H9 (cell line): Measurements from ENCODE around the gene BACE2. TPM values are rescaled to one million over a fixed set of nuclear protein-coding genes. Genes with fewer than 3 reads are reported as not detected.

Source experiments
- DNase-seq: peaks from one replicate; pipeline ENCODE4 v3.0.0-alpha.2; 2017
- H2AFZ ChIP-seq: one replicate; pipeline ENCODE4 v1.6.1; 2013; ENCODE audit warnings: mild to moderate bottlenecking, low read length, control low read depth, moderate library complexity
- H2AK5ac ChIP-seq: 2 replicates; pipeline ENCODE4 v1.6.1; 2013; ENCODE audit warnings: low read length, control low read depth, mixed read lengths; ENCODE audit not compliant: insufficient read length
- H2BK120ac ChIP-seq: one replicate; pipeline ENCODE4 v1.6.1; 2013; ENCODE audit warnings: low read depth, mild to moderate bottlenecking, low read length, control low read depth, inconsistent platforms; ENCODE audit not compliant: poor library complexity, severe bottlenecking
- H2BK12ac ChIP-seq: 2 replicates; pipeline ENCODE4 v1.6.1; 2013; ENCODE audit warnings: low read length, control low read depth, mixed read lengths, low read depth; ENCODE audit not compliant: insufficient read length
- H2BK15ac ChIP-seq: 2 replicates; pipeline ENCODE4 v1.6.1; 2013; ENCODE audit warnings: low read depth, low read length, control low read depth
- H2BK20ac ChIP-seq: one replicate; pipeline ENCODE4 v1.6.1; 2013; ENCODE audit warnings: low read depth, mild to moderate bottlenecking, low read length, control low read depth, inconsistent platforms; ENCODE audit not compliant: poor library complexity, severe bottlenecking
- H2BK5ac ChIP-seq: 2 replicates; pipeline ENCODE4 v1.6.1; 2013; ENCODE audit warnings: low read length, control low read depth, mixed read lengths; ENCODE audit not compliant: insufficient read length
- H3K14ac ChIP-seq: 2 replicates; pipeline ENCODE4 v1.6.1; 2013; ENCODE audit warnings: low read length, control low read depth; ENCODE audit not compliant: insufficient read depth
- H3K18ac ChIP-seq: 2 replicates; pipeline ENCODE4 v1.6.1; 2013; ENCODE audit warnings: low read depth, mild to moderate bottlenecking, mixed read lengths, low read length, control low read depth; ENCODE audit not compliant: insufficient read length
- H3K23ac ChIP-seq: 2 replicates; pipeline ENCODE4 v1.6.1; 2013; ENCODE audit warnings: low read length, control low read depth, mixed read lengths, low read depth; ENCODE audit not compliant: insufficient read length
- H3K23me2 ChIP-seq: 2 replicates; pipeline ENCODE4 v1.6.1; 2013; ENCODE audit warnings: low read depth, mild to moderate bottlenecking, mixed read lengths, low read length, control low read depth; ENCODE audit not compliant: insufficient read length, poor library complexity, severe bottlenecking
- H3K27ac ChIP-seq: 2 replicates; pipeline ENCODE4 v1.5.1; 2013; ENCODE audit warnings: low read length, control low read depth, mixed read lengths, low read depth; ENCODE audit not compliant: insufficient read length
- H3K27me3 ChIP-seq: 2 replicates; pipeline ENCODE4 v1.6.1; 2013; ENCODE audit warnings: low read length, control low read depth, inconsistent platforms; ENCODE audit not compliant: insufficient read depth
- H3K4ac ChIP-seq: 2 replicates; pipeline ENCODE4 v1.6.1; 2013; ENCODE audit warnings: low read depth, mild to moderate bottlenecking, control low read depth, inconsistent platforms, low read length, moderate library complexity
- H3K4me1 ChIP-seq: 2 replicates; pipeline ENCODE4 v1.6.1; 2013; ENCODE audit warnings: low read length, control low read depth, inconsistent platforms; ENCODE audit not compliant: insufficient read depth
- H3K4me2 ChIP-seq: 2 replicates; pipeline ENCODE4 v1.6.1; 2013; ENCODE audit warnings: low read length, control low read depth, mixed read lengths; ENCODE audit not compliant: insufficient read length, insufficient read depth
- H3K56ac ChIP-seq: 2 replicates; pipeline ENCODE4 v1.6.1; 2013; ENCODE audit warnings: low read depth, mild to moderate bottlenecking, mixed read lengths, low read length, control low read depth; ENCODE audit not compliant: insufficient read length
- H3K79me1 ChIP-seq: 2 replicates; pipeline ENCODE4 v1.6.1; 2013; ENCODE audit warnings: low read depth, mild to moderate bottlenecking, moderate library complexity, low read length, control low read depth, inconsistent platforms; ENCODE audit not compliant: insufficient read depth, poor library complexity, severe bottlenecking
- H3K79me2 ChIP-seq: 2 replicates; pipeline ENCODE4 v1.6.1; 2013; ENCODE audit warnings: low read length, control low read depth, inconsistent platforms; ENCODE audit not compliant: insufficient read depth
- H3K9ac ChIP-seq: 2 replicates; pipeline ENCODE4 v1.6.1; 2013; ENCODE audit warnings: low read length, control low read depth, mixed read lengths; ENCODE audit not compliant: insufficient read length; ENCODE audit errors: extremely low read depth
- H3K9me3 ChIP-seq: one replicate; pipeline ENCODE4 v1.6.1; 2013; ENCODE audit warnings: low read depth, low read length, inconsistent platforms; ENCODE audit not compliant: control insufficient read depth
- H3T11ph ChIP-seq: one replicate; pipeline ENCODE4 v1.6.1; 2013; ENCODE audit warnings: mild to moderate bottlenecking, low read length, control low read depth, inconsistent platforms
- H4K20me1 ChIP-seq: one replicate; pipeline ENCODE4 v1.6.1; 2013; ENCODE audit not compliant: control insufficient read depth, insufficient read length, insufficient read depth
- H4K5ac ChIP-seq: 2 replicates; pipeline ENCODE4 v1.6.1; 2013; ENCODE audit warnings: low read depth, mild to moderate bottlenecking, mixed read lengths, low read length, control low read depth; ENCODE audit not compliant: insufficient read length
- H4K8ac ChIP-seq: replicated peaks from 2 replicates; pipeline ENCODE4 v1.6.1; 2013; ENCODE audit warnings: low read length, control low read depth, mixed read lengths, low read depth; ENCODE audit not compliant: insufficient read length
- H4K91ac ChIP-seq: 2 replicates; pipeline ENCODE4 v1.6.1; 2013; ENCODE audit warnings: low read depth, mild to moderate bottlenecking, moderate library complexity, mixed read lengths, low read length, control low read depth; ENCODE audit not compliant: insufficient read length
- H3K27ac Mint-ChIP-seq, 3 experiments: 2 replicates in 2 of 3; 3 replicates in 1 of 3; pipeline ENCODE4 v1.8.0; 2020 to 2021; ENCODE audit warnings: mixed read lengths in 3 of 3, mild to moderate bottlenecking in 1 of 3, moderate library complexity in 1 of 3
- H3K27me3 Mint-ChIP-seq: 2 replicates; pipeline ENCODE4 v1.8.0; 2021; ENCODE audit warnings: low read depth, mild to moderate bottlenecking, moderate library complexity, mixed read lengths
- H3K36me3 Mint-ChIP-seq, 3 experiments: 2 replicates in 2 of 3; 3 replicates in 1 of 3; pipeline ENCODE4 v1.8.0; 2020 to 2021; ENCODE audit warnings: low read depth in 3 of 3, mixed read lengths in 3 of 3; ENCODE audit not compliant: insufficient read depth in 1 of 3
- H3K4me1 Mint-ChIP-seq, 2 experiments: 2 replicates each; pipeline ENCODE4 v1.8.0; 2020; ENCODE audit warnings: mixed read lengths in 2 of 2
- H3K4me3 Mint-ChIP-seq, 2 experiments: 2 replicates in 1 of 2; 3 replicates in 1 of 2; pipeline ENCODE4 v1.8.0; 2020 to 2021; ENCODE audit warnings: mild to moderate bottlenecking in 2 of 2, mixed read lengths in 2 of 2, moderate library complexity in 1 of 2
- H3K9me3 Mint-ChIP-seq, 2 experiments: 2 replicates in 1 of 2; 3 replicates in 1 of 2; pipeline ENCODE4 v1.8.0; 2020; ENCODE audit warnings: mild to moderate bottlenecking in 2 of 2, mixed read lengths in 2 of 2, moderate library complexity in 1 of 2
- CTCF ChIP-seq: fragments of 200-600 bp; sonication (generic); conservative IDR thresholded peaks from 3 replicates; pipeline ENCODE4 v1.8.0; 2021; ENCODE audit warnings: antibody characterized with exemption, mild to moderate bottlenecking
- WGBS: extraction: QIAGEN DNeasy Blood & Tissue Kit; methylation state at CpG from one replicate; pipeline ENCODE4 v1.1.7; 2013; ENCODE audit warnings: missing lambda C conversion rate, low lambda C conversion rate, mixed read lengths; ENCODE audit not compliant: insufficient read length; ENCODE audit errors: extremely low coverage; 5-methylcytosine and 5-hydroxymethylcytosine counted together
- total RNA-seq: library from RNA; stranded (reverse); gene quantifications from 2 replicates; pipeline ENCODE4 v1.2.1, GENCODE V29; 2021

BACE2 gene
- total RNA-seq, 1 experiment from 2014 or later, result 8.0 TPM

DNA sequence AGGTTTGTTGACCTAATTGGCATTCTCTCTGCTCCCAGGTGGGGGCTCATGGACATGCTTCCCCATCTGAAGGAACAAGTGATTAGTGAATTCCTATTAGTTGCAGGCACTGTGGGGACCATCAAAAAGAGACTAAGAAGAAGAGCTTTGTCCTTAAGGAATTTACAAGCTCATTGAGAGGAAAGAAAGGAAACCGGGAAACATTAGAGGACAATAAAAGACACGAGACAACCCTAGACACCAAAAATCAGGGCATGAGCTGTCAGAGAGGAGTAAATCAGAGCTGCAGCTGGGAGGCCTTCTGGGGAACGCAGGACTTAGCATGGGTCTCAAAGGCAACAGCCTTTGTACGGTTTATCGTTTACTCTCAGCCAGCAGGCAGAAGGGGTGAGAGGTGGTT, 45.1 kb downstream of the BACE2 start:
- WGBS, result no CpG with 5 or more reads among the region's 5 CpGs
- H3K4me2 ChIP-seq, result no peak overlapping the region

More for the DNA sequence above, 45.1 kb downstream of the BACE2 start:
- Histone ChIP-seq H4K8ac (no peak overlapping the region), H2AK5ac (no peak overlapping the region), H2BK20ac (no peak overlapping the region), H4K20me1 (no peaks in the 10 kb centered on the region), H4K5ac (no peak overlapping the region), H3K9ac (no peak overlapping the region), H4K91ac (no peak overlapping the region), H2BK120ac (no peak overlapping the region), H3K23me2 (no peaks in the 10 kb centered on the region), H2AFZ (no peak overlapping the region), H3K9me3 (no peaks in the 10 kb centered on the region), H2BK15ac (no peak overlapping the region), H3K23ac (no peak overlapping the region), H3K79me1 (no peaks in the 10 kb centered on the region), H3K27me3 (no peaks in the 10 kb centered on the region), H3K27ac (no peak overlapping the region), H2BK5ac (no peak overlapping the region), H3K56ac (no peak overlapping the region), H3K79me2 (no peaks in the 10 kb centered on the region), H3K14ac (no peak overlapping the region), H3T11ph (no peak overlapping the region), H3K18ac (no peak overlapping the region), H3K4ac (no peak overlapping the region), H2BK12ac (no peak overlapping the region), H3K4me1 (no peaks in the 10 kb centered on the region)
- H3K4me3 Mint-ChIP-seq, result no peak overlapping the region; a peak in 1 of 5 replicates
- H3K36me3 Mint-ChIP-seq, result no peaks in the 10 kb centered on the region
- H3K27me3 Mint-ChIP-seq, result no peaks in the 10 kb centered on the region; the same call in 1 of the 2 replicates
- H3K27ac Mint-ChIP-seq, result peak overlapping the region in 2 of 3 experiments; percentile 55 to 74; a peak in 4 of 7 replicates
- peaks cover 16 to 33% of the 10 kb centered on the region in 2 experiments for H3K4me1 Mint-ChIP-seq
- TF ChIP-seq CTCF, result no peak
- no peaks in the 10 kb centered on the region for H3K9me3 Mint-ChIP-seq
- DNase-seq, result no peak
